NT2/D1 (cell line): ENCODE data around the gene SNX7.

Experiments used
- DNase-seq: peaks from one replicate; pipeline ENCODE4 v3.0.0-alpha.2; 2011; ENCODE audit warnings: low read depth, low spot score
- H3K27me3 ChIP-seq: 2 replicates; pipeline ENCODE4 v1.6.0; 2011; ENCODE audit warnings: mild to moderate bottlenecking; ENCODE audit not compliant: insufficient read length, insufficient read depth
- H3K36me3 ChIP-seq: 2 replicates; pipeline ENCODE4 v1.6.1; 2011; ENCODE audit warnings: mild to moderate bottlenecking, low read length, mixed read lengths; ENCODE audit not compliant: insufficient read depth, insufficient read length
- H3K4me1 ChIP-seq: 2 replicates; pipeline ENCODE4 v1.5.1; 2011; ENCODE audit not compliant: insufficient read depth, insufficient read length
- H3K4me3 ChIP-seq: 2 replicates; pipeline ENCODE4 v1.5.1; 2011; ENCODE audit warnings: low read depth; ENCODE audit not compliant: insufficient read length
- H3K9ac ChIP-seq: 2 replicates; pipeline ENCODE4 v1.6.0; 2011; ENCODE audit warnings: low read depth; ENCODE audit not compliant: insufficient read length
- H3K9me3 ChIP-seq: 2 replicates; pipeline ENCODE4 v1.5.1; 2011; ENCODE audit warnings: mild to moderate bottlenecking, low read length; ENCODE audit not compliant: insufficient read depth
- SUZ12 ChIP-seq: IDR thresholded peaks from 2 replicates; pipeline ENCODE4 v1.6.1; 2011; ENCODE audit not compliant: insufficient read length, insufficient read depth; ENCODE audit errors: extremely low read depth
- YY1 ChIP-seq: IDR thresholded peaks from 2 replicates; pipeline ENCODE4 v1.6.1; 2011; ENCODE audit not compliant: insufficient read length, insufficient read depth
- ZNF274 ChIP-seq: IDR thresholded peaks from 2 replicates; pipeline ENCODE4 v1.6.1; 2011; ENCODE audit warnings: mild to moderate bottlenecking, low read depth, low read length

The SNX7 gene

DNA sequence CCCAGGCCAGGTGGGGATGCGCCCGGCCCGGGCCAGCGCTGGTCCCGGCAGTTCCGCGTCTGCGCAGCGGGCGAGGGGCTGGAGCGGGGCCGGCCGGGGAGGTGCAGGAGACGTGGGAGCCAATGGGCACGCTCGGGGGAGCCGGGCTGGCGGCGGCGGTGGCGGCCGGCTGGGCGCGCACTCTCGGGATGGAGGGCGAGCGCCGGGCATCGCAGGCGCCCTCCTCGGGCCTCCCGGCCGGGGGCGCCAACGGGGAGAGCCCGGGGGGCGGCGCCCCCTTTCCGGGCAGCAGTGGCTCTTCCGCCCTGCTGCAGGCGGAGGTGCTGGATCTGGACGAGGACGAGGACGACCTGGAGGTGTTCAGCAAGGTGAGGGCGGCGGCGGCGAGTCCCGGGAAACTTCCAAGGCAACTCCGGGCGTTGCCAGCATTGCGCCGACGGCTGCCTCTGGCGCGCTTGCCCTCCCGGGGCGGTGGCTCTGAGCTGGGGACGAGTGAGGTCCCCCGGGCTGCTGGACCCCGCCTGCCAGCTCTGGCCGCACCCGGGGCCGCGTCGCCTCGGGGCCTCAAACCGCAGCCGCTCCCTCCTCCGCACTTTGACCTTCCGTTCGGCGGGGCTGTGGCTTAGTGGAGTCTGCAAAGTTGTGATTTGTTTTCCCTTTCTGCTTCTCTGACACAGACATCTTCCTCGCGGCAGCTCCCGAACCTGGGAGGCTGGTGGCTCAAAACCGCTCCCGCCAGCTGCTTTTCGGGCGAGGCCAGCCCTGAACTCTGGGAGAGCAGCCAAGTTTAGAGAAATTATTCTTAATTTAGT lies at the start of gene SNX7:
Gene SNX7 (plus strand): TSS at position 178 of the 812 bp plus-strand sequence. CDS start 11 bp downstream, at position 189.
- Histone ChIP-seq H3K4me1 (no peaks in the 10 kb centered on the region), H3K9ac (peak within 1 kb of the TSS; percentile 92), H3K36me3 (no peaks in the 10 kb centered on the region), H3K27me3 (peaks cover 13% of the 10 kb centered on the region), H3K4me3 (peak within 1 kb of the TSS; percentile 76), H3K9me3 (no peaks in the 10 kb centered on the region)
- TF ChIP-seq SUZ12, result no peak
- TF ChIP-seq YY1, result no peak
- TF ChIP-seq ZNF274, result no peak
- DNase-seq, result peak; percentile 63

- no peak overlapping the region for H3K4me3 ChIP-seq
- H3K36me3 ChIP-seq, result no peaks in the 10 kb centered on the region
- no peaks in the 10 kb centered on the region for H3K4me1 ChIP-seq
- H3K9ac ChIP-seq, result no peak overlapping the region
- no peak for TF ChIP-seq SUZ12
- no peak for TF ChIP-seq YY1
- no peak for TF ChIP-seq ZNF274
- H3K27me3 ChIP-seq, result no peaks in the 10 kb centered on the region
- no peak for DNase-seq
- H3K9me3 ChIP-seq, result no peaks in the 10 kb centered on the region
Measured at GRCh38 chr1:98637316-98637715, 24.2 kb upstream of the SNX7 start.

- no peak for TF ChIP-seq ZNF274
- no peak for TF ChIP-seq SUZ12
- TF ChIP-seq YY1, result no peak
- Histone ChIP-seq H3K9ac (no peak overlapping the region), H3K36me3 (no peaks in the 10 kb centered on the region)
Measured at GRCh38 chr1:98638185-98638584, 23.3 kb upstream of the SNX7 start.

GRCh38 chr1:98644510-98644909 lies 17.0 kb upstream of the SNX7 start:
- no peaks in the 10 kb centered on the region for H3K27me3 ChIP-seq
- H3K9me3 ChIP-seq, result no peaks in the 10 kb centered on the region
- no peak overlapping the region for H3K9ac ChIP-seq
- H3K36me3 ChIP-seq, result no peaks in the 10 kb centered on the region
- no peak overlapping the region for H3K4me3 ChIP-seq
- no peak for DNase-seq
- no peaks in the 10 kb centered on the region for H3K4me1 ChIP-seq
- TF ChIP-seq YY1, result no peak
- TF ChIP-seq ZNF274, result no peak
- TF ChIP-seq SUZ12, result no peak

More at GRCh38 chr1:98638185-98638584, 23.3 kb upstream of the SNX7 start:
- Histone ChIP-seq H3K4me1 (no peaks in the 10 kb centered on the region), H3K9me3 (no peaks in the 10 kb centered on the region), H3K4me3 (no peak overlapping the region), H3K27me3 (no peaks in the 10 kb centered on the region)
- DNase-seq, result no peak

DNA sequence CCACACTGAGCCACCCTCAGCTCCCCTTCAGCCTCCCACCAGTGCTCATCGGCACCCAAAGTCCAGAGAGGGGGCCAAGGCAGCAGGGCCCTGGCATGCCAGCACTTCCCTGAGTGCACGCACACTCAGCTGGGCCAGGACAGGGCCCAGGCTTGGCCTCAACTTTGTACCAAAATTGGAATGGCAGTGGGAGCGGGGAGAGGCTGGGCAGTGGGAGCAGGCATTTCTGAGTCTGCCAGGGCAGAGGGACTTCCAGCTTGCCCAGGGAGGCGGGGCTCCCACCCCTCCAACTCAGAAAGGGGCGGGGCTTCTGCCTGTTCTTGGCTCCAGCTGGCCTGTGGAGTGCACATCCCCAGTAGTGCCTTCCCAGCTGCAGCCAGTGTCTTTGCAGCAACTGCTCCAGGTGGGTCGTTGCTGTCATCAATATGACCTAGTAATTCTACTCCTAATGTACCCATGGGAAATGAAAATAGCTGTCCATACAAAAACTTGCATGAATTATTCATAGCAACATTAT lies 10.3 kb upstream of the SNX7 start:
- H3K27me3 ChIP-seq, result no peaks in the 10 kb centered on the region
- TF ChIP-seq YY1 (no peak), ZNF274 (no peak)
- no peak overlapping the region for H3K4me3 ChIP-seq
- no peaks in the 10 kb centered on the region for H3K36me3 ChIP-seq
- DNase-seq, result no peak
- no peak overlapping the region for H3K9ac ChIP-seq
- peaks cover 16% of the 10 kb centered on the region; the same call in 1 of the 2 replicates for H3K9me3 ChIP-seq
- H3K4me1 ChIP-seq, result no peaks in the 10 kb centered on the region

GRCh38 chr1:98653123-98653522 lies 8.4 kb upstream of the SNX7 start:
- Histone ChIP-seq H3K27me3 (no peaks in the 10 kb centered on the region), H3K4me3 (no peak overlapping the region), H3K9me3 (peaks cover 16% of the 10 kb centered on the region; the same call in 1 of the 2 replicates), H3K36me3 (no peaks in the 10 kb centered on the region), H3K4me1 (no peaks in the 10 kb centered on the region), H3K9ac (no peak overlapping the region)
- TF ChIP-seq ZNF274 (no peak), YY1 (no peak), SUZ12 (no peak)
- DNase-seq, result no peak

- no peak for DNase-seq
- Histone ChIP-seq H3K36me3 (no peaks in the 10 kb centered on the region), H3K27me3 (peaks cover 13% of the 10 kb centered on the region), H3K4me3 (no peak overlapping the region), H3K9ac (no peak overlapping the region), H3K4me1 (no peaks in the 10 kb centered on the region), H3K9me3 (no peaks in the 10 kb centered on the region)
- no peak for TF ChIP-seq ZNF274
- TF ChIP-seq SUZ12, result no peak
- no peak for TF ChIP-seq YY1
Measured at GRCh38 chr1:98659879-98660278, 1.6 kb upstream of the SNX7 start.
